Measurements from ENCODE around the gene KRT17.

- TF ChIP-seq, protein P1, sequence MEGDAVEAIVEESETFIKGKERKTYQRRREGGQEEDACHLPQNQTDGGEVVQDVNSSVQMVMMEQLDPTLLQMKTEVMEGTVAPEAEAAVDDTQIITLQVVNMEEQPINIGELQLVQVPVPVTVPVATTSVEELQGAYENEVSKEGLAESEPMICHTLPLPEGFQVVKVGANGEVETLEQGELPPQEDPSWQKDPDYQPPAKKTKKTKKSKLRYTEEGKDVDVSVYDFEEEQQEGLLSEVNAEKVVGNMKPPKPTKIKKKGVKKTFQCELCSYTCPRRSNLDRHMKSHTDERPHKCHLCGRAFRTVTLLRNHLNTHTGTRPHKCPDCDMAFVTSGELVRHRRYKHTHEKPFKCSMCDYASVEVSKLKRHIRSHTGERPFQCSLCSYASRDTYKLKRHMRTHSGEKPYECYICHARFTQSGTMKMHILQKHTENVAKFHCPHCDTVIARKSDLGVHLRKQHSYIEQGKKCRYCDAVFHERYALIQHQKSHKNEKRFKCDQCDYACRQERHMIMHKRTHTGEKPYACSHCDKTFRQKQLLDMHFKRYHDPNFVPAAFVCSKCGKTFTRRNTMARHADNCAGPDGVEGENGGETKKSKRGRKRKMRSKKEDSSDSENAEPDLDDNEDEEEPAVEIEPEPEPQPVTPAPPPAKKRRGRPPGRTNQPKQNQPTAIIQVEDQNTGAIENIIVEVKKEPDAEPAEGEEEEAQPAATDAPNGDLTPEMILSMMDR (IDR thresholded peaks at IDR 0.05): no peak
- TF ChIP-seq POLR2A (IDR thresholded peaks at IDR 0.05): no peak
- no peak for TF ChIP-seq EP300 (IDR thresholded peaks at IDR 0.05; ENCODE audit: low read depth)
Measured at GRCh38 chr17:41595585-41595984, 28.8 kb downstream of the KRT17 start.
